SHP77 treated with DMSO at 0.1 percent for 48 hours (cell line): ENCODE results near the gene VAX1.

Experiments
- DNase-seq: peaks from one replicate; lab custom pipeline; 2025; lab: John Stamatoyannopoulos, UW

The VAX1 gene

DNA sequence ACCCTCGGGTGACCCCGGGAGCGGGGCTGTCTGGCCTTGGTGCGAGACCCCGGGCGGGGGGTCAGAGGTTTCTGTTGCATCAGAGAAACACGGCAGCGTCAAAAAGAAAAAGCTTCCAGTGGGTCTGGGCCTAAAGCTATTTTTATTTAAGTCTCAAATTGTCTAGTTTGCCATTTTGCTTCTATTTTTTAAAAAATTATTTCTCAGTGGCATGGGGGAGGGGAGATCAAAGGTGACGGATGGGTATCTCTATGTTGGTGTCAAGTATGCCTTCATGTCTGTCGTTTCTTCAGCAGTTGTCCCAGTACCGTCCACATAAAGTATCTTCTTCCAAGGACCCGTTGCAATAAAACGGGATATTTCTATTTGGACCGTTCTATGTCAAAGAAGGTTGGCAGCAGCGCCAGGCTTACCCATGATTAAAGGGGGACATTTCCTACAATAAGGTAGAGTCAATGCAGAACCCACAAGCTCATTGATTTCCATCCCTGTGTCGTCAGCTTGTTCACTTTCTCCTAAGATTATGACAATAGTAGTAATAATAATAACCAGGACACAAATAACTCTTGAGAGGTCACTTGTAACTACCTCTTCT lies 26.0 kb upstream of the VAX1 start:
- DNase-seq = no peak

GRCh38 chr10:117163061-117163953 lies 25.2 kb upstream of the VAX1 start:
- DNase-seq = no peak

- no peak for DNase-seq
These were observed 24.3 kb upstream of the VAX1 start for GRCh38 chr10:117162093-117163060.

DNA sequence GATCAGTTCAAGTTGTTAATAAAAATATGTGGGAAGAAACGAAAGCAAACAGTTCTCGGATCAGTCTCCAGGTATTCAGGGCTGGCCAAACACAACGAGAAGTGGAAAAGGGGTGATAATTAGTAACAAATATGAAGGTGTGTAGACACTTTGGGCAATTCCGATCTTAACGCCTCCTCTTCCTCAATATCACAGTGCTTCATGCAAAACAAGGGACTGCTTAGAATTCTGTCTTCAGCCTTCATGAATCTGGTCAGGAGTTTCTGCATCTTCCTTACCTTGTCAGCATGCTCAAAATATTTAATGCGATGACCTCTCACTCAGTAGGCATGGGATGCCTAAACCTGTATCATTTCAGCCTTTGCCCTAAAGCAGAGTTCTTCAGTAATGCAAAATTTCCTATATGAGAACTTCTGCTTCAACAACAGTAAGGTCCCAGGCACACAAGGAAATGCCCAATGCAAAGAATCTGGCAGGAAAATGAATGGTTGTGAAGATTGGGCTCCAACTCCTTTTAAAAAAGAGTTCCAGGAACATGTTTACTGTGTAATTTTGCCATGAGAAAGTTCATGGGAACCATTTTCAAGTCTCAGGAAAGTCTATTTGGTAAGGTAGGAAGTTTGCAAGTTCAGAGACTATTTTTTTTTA lies 23.4 kb upstream of the VAX1 start:
- DNase-seq = no peak

GRCh38 chr10:117160567-117160966 lies 22.5 kb upstream of the VAX1 start:
- DNase-seq = no peak

DNA sequence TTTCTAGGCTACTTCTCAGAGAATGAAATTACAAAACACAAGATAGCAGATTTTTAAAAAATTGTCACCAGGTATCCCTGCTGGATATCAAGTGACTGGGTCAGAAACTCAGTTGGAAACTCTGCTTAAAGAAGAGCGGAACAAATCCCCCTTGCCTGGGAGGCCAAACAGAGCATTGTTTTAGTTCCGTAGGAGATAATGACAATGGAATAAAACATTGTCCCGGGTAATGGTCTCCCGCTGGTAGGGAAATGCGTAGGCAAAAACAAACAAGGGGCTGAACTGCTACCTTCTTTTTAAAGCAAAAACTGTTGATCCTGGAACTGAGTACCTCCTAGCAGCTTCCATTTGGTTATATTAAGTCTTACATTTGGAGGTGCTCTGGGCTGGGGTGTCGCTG lies 21.3 kb upstream of the VAX1 start:
- no peak for DNase-seq

DNA sequence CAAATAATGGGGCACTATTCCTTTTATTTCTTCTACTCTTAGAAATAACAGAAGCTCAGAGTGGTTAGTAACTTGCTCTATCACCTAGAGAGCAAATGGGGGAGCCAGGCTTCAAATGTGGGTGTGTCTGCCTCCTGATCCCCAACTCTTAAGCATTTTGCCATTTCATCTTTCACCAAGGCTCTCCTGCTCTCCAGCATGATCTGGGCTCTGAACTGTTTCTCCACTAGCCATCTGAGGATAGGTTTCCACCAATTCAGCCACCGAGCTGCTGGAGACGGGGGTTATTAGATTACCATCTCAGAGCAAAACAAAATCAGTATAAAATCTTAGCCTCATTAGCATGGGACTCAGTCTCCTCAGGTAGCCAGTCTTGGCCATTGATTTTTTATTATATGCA lies 20.2 kb upstream of the VAX1 start:
- DNase-seq = no peak

GRCh38 chr10:117152668-117153067 lies 14.6 kb upstream of the VAX1 start:
- no peak for DNase-seq

GRCh38 chr10:117148284-117148683 lies 10.2 kb upstream of the VAX1 start:
- DNase-seq = no peak

DNA sequence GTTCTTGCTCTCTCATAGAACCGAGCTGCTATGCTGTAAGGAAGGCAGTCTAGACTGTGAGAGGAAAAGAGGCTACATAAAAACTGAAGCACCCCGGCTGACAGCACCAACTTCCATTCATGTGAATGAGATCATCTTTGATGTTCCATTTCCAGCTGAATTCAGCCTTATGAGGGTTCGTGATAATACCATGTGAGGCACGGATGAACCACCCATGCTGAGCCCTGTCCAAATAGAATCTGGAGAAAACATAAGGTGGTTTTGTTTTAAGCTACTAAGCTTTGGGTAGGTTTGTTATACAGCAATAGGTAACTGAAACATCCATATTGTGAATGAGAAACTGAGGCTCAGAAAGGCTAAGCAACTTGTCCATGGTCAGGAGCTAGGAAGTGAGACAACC lies 6.9 kb upstream of the VAX1 start:
- DNase-seq = no peak

GRCh38 chr10:117143103-117143823 lies 5.2 kb upstream of the VAX1 start:
- no peak for DNase-seq

- no peak for DNase-seq
These were observed 2.4 kb upstream of the VAX1 start for GRCh38 chr10:117140525-117140902.

DNA sequence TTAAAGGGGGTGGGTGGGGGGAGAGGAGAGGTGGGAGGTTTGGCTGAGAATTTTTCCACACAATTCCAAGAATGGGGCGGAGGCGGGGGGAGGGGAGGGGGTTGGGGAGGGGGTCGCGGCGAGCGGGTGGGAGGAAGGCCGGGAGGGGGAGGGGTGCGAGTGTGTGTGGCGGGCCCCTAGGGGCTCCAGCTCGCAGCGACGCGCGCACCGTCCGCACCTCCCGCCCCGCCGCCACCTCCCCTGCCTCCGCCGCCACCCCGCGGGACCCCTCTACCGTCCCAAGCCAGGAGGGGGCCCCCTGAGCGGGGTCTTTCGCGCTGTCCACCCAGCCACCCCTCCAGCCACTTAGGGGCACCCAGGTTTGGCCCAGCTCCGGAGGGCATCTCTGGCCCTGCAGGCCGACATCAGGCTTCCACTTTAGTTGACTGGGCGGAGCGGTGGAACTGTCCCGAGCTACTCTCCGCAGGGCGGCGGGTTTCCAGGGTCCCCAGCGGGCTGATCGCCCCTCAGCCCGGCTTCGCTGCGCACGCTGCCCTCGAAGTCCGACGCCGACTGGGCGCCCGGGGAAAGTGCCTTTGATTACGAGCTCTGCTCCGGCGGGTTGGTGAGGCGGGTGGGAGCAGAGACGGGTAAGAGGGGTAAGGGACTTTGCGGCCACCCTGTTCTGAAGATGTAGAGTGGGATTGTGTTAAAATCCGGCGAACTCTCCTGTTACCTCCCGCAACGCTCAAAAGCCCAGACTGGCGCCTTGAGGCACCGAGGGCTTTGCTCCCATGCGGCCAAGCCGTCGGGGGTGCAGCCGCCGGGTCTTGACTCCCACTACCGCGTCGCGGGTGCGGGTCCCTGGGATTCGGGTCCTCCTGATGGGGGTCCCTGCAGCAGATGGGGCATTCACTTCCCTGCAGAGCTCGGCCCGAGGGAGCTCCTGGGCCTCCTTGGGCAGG lies 1.8 kb upstream of the VAX1 start:
- no peak for DNase-seq

DNA sequence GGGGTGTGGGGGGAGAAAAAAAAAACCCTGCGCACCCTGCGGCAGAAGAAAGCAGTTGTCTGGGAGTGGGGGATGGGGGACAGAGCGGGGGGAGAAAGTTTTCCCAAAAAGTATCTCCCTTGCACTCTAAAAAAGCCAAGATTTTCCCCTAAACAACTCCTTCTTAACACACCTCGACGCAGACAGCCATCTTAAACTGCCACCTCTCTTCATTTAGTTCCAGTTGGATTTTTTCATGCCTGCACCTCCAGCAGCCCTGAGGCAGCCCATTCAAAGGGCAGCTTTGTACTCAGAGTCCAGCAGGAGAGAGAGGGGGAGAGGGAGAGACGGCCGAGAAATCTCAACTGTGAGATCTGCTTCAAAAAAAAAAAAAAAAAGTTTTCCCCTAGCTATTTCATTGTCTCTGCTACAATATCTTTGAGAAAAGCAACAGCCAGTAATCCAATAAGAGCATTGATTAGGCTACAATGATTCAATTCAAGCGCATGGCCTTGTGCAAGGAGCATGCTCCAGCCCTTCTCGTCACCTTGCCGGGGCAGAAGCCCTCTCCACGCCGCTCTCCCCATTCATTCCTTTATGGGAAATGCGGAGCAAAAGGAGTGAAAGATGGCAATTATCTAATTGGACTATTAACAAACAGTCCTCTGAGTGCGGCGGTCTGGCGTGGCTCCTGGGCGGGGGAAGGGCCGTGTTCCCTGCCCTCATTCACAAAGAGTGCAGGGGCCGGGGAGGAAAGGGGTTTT lies 939 bp upstream of the VAX1 start:
- no peak for DNase-seq

DNA sequence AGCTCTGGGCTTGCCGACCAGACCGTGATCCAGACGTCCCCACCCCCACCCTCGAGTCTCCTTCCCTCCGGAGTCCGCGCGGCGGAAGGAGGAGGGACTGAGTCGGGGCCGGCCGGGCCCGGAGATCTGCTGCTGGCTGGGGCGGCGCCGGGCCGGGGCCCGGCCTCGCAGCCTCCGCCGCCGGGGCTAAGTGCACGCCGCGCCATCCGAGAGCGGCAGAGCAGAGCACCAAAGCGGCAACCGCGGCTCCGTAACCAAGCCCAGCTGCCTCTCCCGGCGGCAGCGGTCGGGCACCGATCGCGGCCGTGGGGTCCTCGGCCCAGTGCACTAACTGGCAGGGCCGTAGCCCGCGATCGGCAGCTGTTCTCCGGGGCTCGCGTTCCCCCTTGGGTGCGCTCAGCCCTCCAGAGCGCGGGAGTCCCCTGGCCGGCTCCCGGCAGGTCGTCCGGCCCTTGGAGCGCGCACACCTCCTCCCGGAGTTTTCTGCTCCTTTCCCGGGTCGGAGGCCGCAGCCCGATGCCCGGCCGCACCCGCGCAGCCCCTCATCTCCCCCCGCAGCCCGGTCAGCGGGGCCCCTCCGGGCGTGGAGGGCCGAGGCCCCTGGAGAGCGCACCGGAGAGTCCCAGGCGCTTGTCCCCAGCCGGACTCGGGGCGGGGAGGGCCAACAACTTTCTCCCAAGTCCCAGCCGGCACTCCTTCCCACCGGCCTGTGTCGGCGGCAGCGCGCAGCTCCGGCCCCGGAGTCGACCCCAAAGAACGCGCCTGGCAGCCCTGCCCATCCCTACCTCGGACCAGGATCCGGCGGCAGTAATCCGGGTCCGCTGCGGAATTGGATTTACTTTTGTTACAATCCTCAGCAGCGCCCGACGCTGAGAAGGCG lies 799 bp downstream of the VAX1 start:
- no peak for DNase-seq

DNA sequence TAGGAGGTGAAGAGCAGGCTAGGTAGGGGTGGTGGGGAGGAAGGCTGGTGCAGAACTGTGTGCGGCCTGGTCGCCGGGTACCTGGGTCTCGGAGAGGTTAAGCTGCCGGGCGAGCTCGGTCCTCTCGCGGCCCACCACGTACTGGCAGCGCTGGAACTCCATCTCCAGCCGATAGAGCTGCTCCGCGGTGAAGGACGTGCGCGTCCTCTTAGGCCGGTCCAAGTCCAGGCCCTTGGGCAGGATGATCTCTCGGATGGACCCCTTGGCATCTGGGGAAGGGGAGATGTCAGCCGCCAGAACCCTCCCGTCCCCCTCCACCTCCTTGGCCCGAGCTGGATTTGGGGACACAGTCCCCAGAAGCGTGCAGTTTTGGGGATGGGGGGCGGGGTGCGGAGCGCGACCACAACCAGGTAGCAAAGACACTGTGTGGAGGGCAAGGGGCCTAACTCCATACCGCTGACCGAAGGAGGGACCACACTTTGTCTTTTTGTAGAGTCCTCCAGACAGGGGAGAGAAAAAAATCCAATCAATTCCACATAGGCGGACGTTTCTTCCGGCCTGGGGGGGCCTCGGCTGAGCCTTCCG lies 1.6 kb downstream of the VAX1 start:
- DNase-seq = no peak

DNA sequence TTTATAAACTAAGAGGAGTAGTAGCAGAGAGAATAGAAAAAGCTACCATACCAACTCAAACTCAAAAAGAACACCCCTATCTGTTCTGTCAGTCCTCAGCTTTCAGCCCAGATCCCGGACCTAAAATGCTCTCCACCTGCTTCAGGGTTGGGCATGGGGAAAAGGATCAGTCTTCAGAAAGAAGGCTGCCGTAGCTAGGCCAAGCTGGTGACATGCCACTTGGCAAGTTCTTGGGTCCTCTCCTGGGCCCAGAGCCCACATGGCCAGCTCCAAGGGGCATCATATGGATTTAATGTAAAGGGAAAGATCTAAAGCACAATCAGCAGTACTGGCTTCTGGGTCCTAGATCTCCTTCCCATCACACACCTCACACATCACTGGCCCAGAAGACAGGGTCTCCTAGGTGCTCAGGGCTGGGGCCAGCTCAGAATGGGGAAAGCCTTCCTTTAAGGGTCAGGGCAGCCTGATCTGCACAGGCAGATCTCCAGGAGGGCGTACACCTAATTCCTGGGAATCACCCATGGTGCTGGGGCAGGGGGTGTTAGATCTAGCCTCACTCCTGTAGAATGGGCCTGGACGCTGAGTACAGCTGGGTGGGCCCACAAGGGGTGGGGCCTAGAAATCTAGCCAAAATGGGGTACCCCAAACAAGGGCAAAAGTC lies 2.5 kb downstream of the VAX1 start:
- DNase-seq = no peak

- no peak for DNase-seq
These were observed 3.1 kb downstream of the VAX1 start for GRCh38 chr10:117135026-117135372.
